Measurements from ENCODE around the gene GH2. TPM values are rescaled to one million over a fixed set of nuclear protein-coding genes. Genes with fewer than 3 reads are reported as not detected.
"Not testable (repeated sequence)": the region's sequence is repeated elsewhere in the genome, so short reads cannot be mapped to it uniquely, and the experiment has no call there.

The GH2 gene
- total and polyA plus RNA-seq, 2 experiments from 2014 or later: 0.59 to 2.3 TPM

DNA sequence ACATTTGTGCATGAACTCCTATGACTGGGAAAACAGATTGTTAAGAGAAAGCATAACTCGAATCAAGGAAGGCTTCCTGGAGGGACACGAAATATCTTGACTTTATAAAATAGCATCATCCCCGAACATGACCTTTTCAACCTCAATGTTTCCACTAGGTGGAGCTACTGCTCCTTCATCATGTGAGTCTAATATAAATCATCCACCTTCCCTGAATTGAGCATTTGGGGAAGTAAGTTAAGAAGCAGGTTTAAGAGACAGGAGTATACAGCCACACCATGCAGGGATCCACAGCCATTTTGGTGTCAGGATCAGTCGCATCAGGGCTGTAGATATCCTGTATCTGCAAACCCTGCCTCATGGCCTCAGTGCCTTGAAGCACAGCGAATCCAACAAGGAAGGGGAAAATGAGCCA is 22.1 kb upstream of the GH2 start:
- H3K4me1 Mint-ChIP-seq; H3K36me3 ChIP-seq (ENCODE audit: insufficient read depth); H3K79me2 ChIP-seq (replicated peaks; ENCODE audit: insufficient read depth); H3K4me3 ChIP-seq; H3K9me3 Mint-ChIP-seq; H2AFZ ChIP-seq; H3K27ac ChIP-seq (ENCODE audit: low read depth); H3K27me3 Mint-ChIP-seq (ENCODE audit: insufficient read depth, low read depth, poor library complexity); H3K4me2 ChIP-seq; H3K36me3 Mint-ChIP-seq (ENCODE audit: low read depth); H3K4me3 Mint-ChIP-seq; H3K27me3 ChIP-seq (ENCODE audit: insufficient read depth); H3F3A ChIP-seq (replicated peaks; ENCODE audit: low read depth); H3K4me1 ChIP-seq (ENCODE audit: insufficient read depth); H3K9me2 ChIP-seq (ENCODE audit: insufficient read depth); H4K20me1 ChIP-seq (replicated peaks; ENCODE audit: insufficient read depth): not testable (repeated sequence)
- peak; percentile 24 for DNase-seq (ENCODE audit: low spot score)
- peak; percentile 61 for ATAC-seq
- TF ChIP-seq, protein P1, sequence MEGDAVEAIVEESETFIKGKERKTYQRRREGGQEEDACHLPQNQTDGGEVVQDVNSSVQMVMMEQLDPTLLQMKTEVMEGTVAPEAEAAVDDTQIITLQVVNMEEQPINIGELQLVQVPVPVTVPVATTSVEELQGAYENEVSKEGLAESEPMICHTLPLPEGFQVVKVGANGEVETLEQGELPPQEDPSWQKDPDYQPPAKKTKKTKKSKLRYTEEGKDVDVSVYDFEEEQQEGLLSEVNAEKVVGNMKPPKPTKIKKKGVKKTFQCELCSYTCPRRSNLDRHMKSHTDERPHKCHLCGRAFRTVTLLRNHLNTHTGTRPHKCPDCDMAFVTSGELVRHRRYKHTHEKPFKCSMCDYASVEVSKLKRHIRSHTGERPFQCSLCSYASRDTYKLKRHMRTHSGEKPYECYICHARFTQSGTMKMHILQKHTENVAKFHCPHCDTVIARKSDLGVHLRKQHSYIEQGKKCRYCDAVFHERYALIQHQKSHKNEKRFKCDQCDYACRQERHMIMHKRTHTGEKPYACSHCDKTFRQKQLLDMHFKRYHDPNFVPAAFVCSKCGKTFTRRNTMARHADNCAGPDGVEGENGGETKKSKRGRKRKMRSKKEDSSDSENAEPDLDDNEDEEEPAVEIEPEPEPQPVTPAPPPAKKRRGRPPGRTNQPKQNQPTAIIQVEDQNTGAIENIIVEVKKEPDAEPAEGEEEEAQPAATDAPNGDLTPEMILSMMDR (conservative IDR thresholded peaks at IDR 0.05; ENCODE audit: low read depth in 2 of 2): peak; percentile 40 to 55
- 0 out of 2 replicates have a peak overlapping the region, but pooled peaks have one; percentile 54 for H3K27ac Mint-ChIP-seq

DNA sequence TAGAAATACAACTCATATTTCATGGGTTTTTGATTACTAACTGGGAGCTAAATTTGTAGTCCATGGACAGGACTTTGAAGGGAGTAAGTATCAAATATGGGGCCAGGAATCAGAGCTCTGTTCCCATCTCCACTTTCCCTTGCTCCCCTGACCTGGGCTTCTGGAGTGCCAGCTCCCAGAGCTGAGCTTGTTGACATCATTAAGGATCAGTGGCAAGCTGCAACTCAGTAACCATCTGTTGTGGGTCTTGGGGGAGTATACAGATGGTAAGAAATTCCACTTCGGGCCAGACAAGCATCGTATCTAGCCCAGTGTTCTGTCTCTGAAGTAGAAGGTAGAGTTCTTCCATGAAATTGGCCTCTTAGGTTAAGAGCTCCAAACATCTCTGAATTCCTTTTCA is 20.2 kb upstream of the GH2 start:
- H3K27ac Mint-ChIP-seq: not testable (repeated sequence)

DNA sequence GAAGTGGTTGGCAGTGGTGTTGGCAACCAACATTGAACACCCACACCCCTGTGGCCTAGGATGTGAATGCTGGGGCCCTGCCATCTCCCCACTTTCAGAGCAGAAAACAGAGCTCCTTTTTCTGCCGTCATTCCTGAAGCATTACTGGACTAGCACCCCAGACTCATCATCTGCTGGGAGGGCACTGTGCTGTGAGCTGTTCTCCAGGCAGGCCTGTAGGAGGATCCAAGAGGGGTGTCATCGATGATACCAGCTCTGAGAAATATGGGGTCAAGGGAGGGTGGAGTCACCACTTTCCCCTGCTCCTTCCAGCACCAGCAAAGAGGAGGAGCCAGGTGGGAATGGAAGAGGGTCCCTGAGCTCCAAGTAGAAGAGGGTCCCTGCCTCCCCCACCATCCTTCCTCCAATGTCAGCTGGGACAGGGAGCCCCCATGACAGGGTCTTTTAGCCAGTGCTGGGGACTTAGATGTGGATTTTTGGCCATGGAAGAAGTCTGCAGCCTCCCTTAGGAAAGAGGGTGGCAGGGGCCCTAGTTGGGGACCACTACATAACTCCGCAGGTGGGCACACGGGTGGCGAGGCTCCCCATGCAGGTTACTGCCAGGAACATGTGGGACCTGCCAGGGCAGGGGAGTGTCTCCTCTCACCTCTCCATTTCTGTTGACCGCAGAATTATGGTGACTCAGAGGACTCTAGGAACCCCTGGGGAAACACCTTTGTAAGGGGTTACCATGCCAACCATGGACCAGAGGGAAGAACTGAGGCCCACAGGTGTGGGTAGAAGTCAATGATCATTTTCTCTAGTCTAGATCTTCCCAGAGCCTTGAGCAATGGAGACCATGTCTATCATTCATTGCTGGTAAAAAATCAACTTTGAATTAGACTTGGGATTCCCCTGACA is 17.4 kb upstream of the GH2 start:
- H3K9me3 Mint-ChIP-seq: not testable (repeated sequence)

More for the DNA sequence above, 20.2 kb upstream of the GH2 start:
- not testable (repeated sequence) for H3K36me3 ChIP-seq (ENCODE audit: insufficient read depth); H3K4me2 ChIP-seq; H3K79me2 ChIP-seq (replicated peaks; ENCODE audit: insufficient read depth); H3K4me1 ChIP-seq (ENCODE audit: insufficient read depth); DNase-seq (ENCODE audit: low spot score); H3K4me3 Mint-ChIP-seq; H3K27ac ChIP-seq (ENCODE audit: low read depth); H3K4me3 ChIP-seq; H3K9me2 ChIP-seq (ENCODE audit: insufficient read depth); ATAC-seq; H3K36me3 Mint-ChIP-seq (ENCODE audit: low read depth); H3F3A ChIP-seq (replicated peaks; ENCODE audit: low read depth); H3K4me1 Mint-ChIP-seq; H3K9me3 Mint-ChIP-seq; H2AFZ ChIP-seq; H3K27me3 Mint-ChIP-seq (ENCODE audit: insufficient read depth, low read depth, poor library complexity); H3K27me3 ChIP-seq (ENCODE audit: insufficient read depth); H4K20me1 ChIP-seq (replicated peaks; ENCODE audit: insufficient read depth)

More for the DNA sequence above, 17.4 kb upstream of the GH2 start:
- not testable (repeated sequence) for H4K20me1 ChIP-seq (replicated peaks; ENCODE audit: insufficient read depth); H3K36me3 Mint-ChIP-seq (ENCODE audit: low read depth); H3K4me3 Mint-ChIP-seq; H3K4me2 ChIP-seq; H3K79me2 ChIP-seq (replicated peaks; ENCODE audit: insufficient read depth); H3K4me3 ChIP-seq; H3K4me1 Mint-ChIP-seq; H3K9me2 ChIP-seq (ENCODE audit: insufficient read depth); H3F3A ChIP-seq (replicated peaks; ENCODE audit: low read depth); H2AFZ ChIP-seq; ATAC-seq; H3K27me3 ChIP-seq (ENCODE audit: insufficient read depth); H3K4me1 ChIP-seq (ENCODE audit: insufficient read depth); H3K27ac ChIP-seq (ENCODE audit: low read depth); H3K27me3 Mint-ChIP-seq (ENCODE audit: insufficient read depth, low read depth, poor library complexity); H3K36me3 ChIP-seq (ENCODE audit: insufficient read depth); H3K27ac Mint-ChIP-seq; DNase-seq (ENCODE audit: low spot score)

Data from GM23338 (cell line).